GM23338 (cell line): ENCODE data around the gene SLC43A2. TPM values are rescaled to one million over a fixed set of nuclear protein-coding genes. Genes with fewer than 3 reads are reported as not detected.

Source experiments
- ATAC-seq: fragments of 200-7000 bp; cut with Tn5 transposase; 3 replicates; pipeline ENCODE4 v1.9.1; 2020
- DNase-seq: peaks from one replicate; pipeline ENCODE4 v3.0.0-alpha.2; 2015; ENCODE audit warnings: low spot score
- H2AFZ ChIP-seq: fragments of 200-600 bp; sonication (generic); 2 replicates; pipeline ENCODE4 v1.8.0; 2016; ENCODE audit warnings: antibody characterized with exemption, mild to moderate bottlenecking, moderate library complexity
- H3F3A ChIP-seq: fragments of 200-600 bp; sonication (generic); replicated peaks from 2 replicates; pipeline ENCODE4 v1.8.0; 2017; ENCODE audit warnings: antibody characterized with exemption, mixed run types, low read depth
- H3K27ac ChIP-seq: fragments of 200-600 bp; sonication (generic); 2 replicates; pipeline ENCODE4 v1.6.1; 2016; ENCODE audit warnings: low read depth
- H3K27me3 ChIP-seq: fragments of 200-600 bp; sonication (generic); 2 replicates; pipeline ENCODE4 v1.8.0; 2016; ENCODE audit warnings: mild to moderate bottlenecking, mixed run types, moderate library complexity; ENCODE audit not compliant: insufficient read depth
- H3K36me3 ChIP-seq: fragments of 200-600 bp; sonication (generic); 2 replicates; pipeline ENCODE4 v1.8.0; 2016; ENCODE audit warnings: mild to moderate bottlenecking; ENCODE audit not compliant: insufficient read depth
- H3K4me1 ChIP-seq: fragments of 200-600 bp; sonication (generic); 2 replicates; pipeline ENCODE4 v1.8.0; 2016; ENCODE audit warnings: mild to moderate bottlenecking, moderate library complexity; ENCODE audit not compliant: insufficient read depth
- H3K4me2 ChIP-seq: fragments of 200-600 bp; sonication (generic); 2 replicates; pipeline ENCODE4 v1.7.1; 2017; ENCODE audit warnings: mixed run types
- H3K4me3 ChIP-seq: fragments of 200-600 bp; sonication (generic); 2 replicates; pipeline ENCODE4 v1.6.1; 2016; ENCODE audit warnings: mixed run types
- H3K79me2 ChIP-seq: fragments of 200-600 bp; sonication (generic); replicated peaks from 2 replicates; pipeline ENCODE4 v1.8.0; 2017; ENCODE audit warnings: mild to moderate bottlenecking; ENCODE audit not compliant: insufficient read depth
- H3K9me2 ChIP-seq: fragments of 200-600 bp; sonication (generic); 2 replicates; pipeline ENCODE4 v1.8.0; 2017; ENCODE audit not compliant: insufficient read depth
- H4K20me1 ChIP-seq: fragments of 200-600 bp; sonication (generic); replicated peaks from 2 replicates; pipeline ENCODE4 v1.8.0; 2017; ENCODE audit warnings: mild to moderate bottlenecking; ENCODE audit not compliant: insufficient read depth
- H3K27ac Mint-ChIP-seq: 2 replicates; pipeline ENCODE4 v1.8.0; 2020; ENCODE audit warnings: inconsistent platforms, mild to moderate bottlenecking, moderate library complexity, mixed read lengths
- H3K27me3 Mint-ChIP-seq: 3 replicates; pipeline ENCODE4 v1.8.0; 2022; ENCODE audit warnings: low read depth, mild to moderate bottlenecking, moderate library complexity, mixed read lengths, inconsistent platforms; ENCODE audit not compliant: insufficient read depth, poor library complexity
- H3K36me3 Mint-ChIP-seq: 3 replicates; pipeline ENCODE4 v1.8.0; 2021; ENCODE audit warnings: low read depth, mild to moderate bottlenecking, inconsistent platforms, moderate library complexity, mixed read lengths
- H3K4me1 Mint-ChIP-seq: 3 replicates; pipeline ENCODE4 v1.8.0; 2020; ENCODE audit warnings: mild to moderate bottlenecking, inconsistent platforms, mixed read lengths
- H3K4me3 Mint-ChIP-seq: 3 replicates; pipeline ENCODE4 v1.8.0; 2021; ENCODE audit warnings: moderate library complexity, mild to moderate bottlenecking, inconsistent platforms, mixed read lengths
- H3K9me3 Mint-ChIP-seq: 3 replicates; pipeline ENCODE4 v1.8.0; 2020; ENCODE audit warnings: moderate library complexity, mild to moderate bottlenecking, inconsistent platforms, mixed read lengths
- CREB1 ChIP-seq: fragments of 250-450 bp; sonication (Bioruptor Pico); IDR thresholded peaks from 2 replicates; pipeline ENCODE4 v1.5.0; 2020; ENCODE audit warnings: low read depth, mild to moderate bottlenecking, moderate library complexity
- EZH2phosphoT487 ChIP-seq: fragments of 200-600 bp; sonication (generic); IDR thresholded peaks from one replicate; pipeline ENCODE4 v1.8.1; 2018; ENCODE audit warnings: antibody characterized with exemption; ENCODE audit not compliant: unreplicated experiment
- JUNB ChIP-seq: IDR thresholded peaks from one replicate; pipeline ENCODE4 v1.6.1; 2016; ENCODE audit warnings: antibody characterized with exemption; ENCODE audit not compliant: unreplicated experiment
- NANOG ChIP-seq: IDR thresholded peaks from 2 replicates; pipeline ENCODE4 v1.6.1; 2016; ENCODE audit warnings: antibody characterized with exemption, borderline replicate concordance
- POLR2AphosphoS5 ChIP-seq: IDR thresholded peaks from 2 replicates; pipeline ENCODE4 v1.6.1; 2016; ENCODE audit warnings: antibody characterized with exemption, low read depth
- ZNF331 ChIP-seq: fragments of 250-450 bp; sonication (Bioruptor Pico); IDR thresholded peaks from 2 replicates; pipeline ENCODE4 v1.5.0; 2020; ENCODE audit warnings: low read depth, mild to moderate bottlenecking, moderate library complexity
- polyA plus RNA-seq: library from polyadenylated mRNA; unstranded; fragments of >200 nt; fragmentation: Nextera tagmentation; extraction: Ambion mirVana; gene quantifications from 2 replicates; pipeline ENCODE4 v1.2.1, GENCODE V29; 2016
- total RNA-seq: library from RNA; depleted of rRNA; stranded (reverse); fragments of >200 nt; shearing (Covaris generic); gene quantifications from 2 replicates; pipeline ENCODE4 v1.2.3, GENCODE V29; 2014
- TF ChIP-seq, protein P1 (sequence below), 2 experiments: fragments of 200-600 bp in 1 of 2; sonication (generic) in 1 of 2; conservative IDR thresholded peaks; 2 replicates each; pipeline versions ENCODE4 v1.5.1 to v1.6.1; 2016 to 2017; ENCODE audit warnings: antibody characterized with exemption in 2 of 2, low read depth in 2 of 2, mild to moderate bottlenecking in 2 of 2, moderate library complexity in 1 of 2
- TF ChIP-seq, protein P2 (sequence below): IDR thresholded peaks from one replicate; pipeline ENCODE4 v1.6.1; 2018; ENCODE audit warnings: antibody characterized with exemption; ENCODE audit not compliant: unreplicated experiment
- TF ChIP-seq, protein P3 (sequence below): fragments of 250-450 bp; sonication (Bioruptor Pico); IDR thresholded peaks from 2 replicates; pipeline ENCODE4 v1.5.0; 2020; ENCODE audit warnings: mild to moderate bottlenecking, moderate library complexity

SLC43A2 gene
- total and polyA plus RNA-seq, 2 experiments from 2014 or later: 2.2 to 9.8 TPM

DNA sequence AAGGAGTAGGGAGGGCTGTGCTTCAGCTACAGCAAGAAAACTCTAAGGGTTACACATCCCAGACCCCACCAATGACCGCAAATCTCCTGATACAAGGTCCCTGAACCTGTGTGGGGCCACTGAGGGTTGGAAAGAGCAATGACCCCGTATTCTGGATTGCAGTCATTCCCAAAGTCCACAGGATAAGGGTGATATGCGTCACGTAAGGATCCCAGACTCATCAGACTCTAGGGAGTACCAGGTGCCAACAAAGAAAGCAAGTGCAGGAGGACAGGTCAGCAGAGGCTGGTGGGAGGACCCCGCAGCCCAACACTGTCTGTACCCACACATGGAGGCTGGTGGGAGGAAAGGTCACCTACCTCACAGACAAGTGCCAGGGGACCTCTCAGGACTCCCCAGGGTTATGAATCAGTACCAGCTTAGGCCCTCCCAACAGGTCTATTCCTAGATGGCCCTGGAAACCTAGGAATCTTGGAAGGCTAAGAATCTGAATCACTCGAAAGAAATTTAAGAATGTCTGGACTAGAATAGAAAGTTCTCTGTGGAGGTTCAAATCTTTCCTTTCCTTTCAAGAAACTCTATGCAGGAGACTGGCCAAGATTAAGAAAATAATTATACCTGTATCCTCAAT lies 82.2 kb downstream of the SLC43A2 start (continued):
- TF ChIP-seq, protein P1, sequence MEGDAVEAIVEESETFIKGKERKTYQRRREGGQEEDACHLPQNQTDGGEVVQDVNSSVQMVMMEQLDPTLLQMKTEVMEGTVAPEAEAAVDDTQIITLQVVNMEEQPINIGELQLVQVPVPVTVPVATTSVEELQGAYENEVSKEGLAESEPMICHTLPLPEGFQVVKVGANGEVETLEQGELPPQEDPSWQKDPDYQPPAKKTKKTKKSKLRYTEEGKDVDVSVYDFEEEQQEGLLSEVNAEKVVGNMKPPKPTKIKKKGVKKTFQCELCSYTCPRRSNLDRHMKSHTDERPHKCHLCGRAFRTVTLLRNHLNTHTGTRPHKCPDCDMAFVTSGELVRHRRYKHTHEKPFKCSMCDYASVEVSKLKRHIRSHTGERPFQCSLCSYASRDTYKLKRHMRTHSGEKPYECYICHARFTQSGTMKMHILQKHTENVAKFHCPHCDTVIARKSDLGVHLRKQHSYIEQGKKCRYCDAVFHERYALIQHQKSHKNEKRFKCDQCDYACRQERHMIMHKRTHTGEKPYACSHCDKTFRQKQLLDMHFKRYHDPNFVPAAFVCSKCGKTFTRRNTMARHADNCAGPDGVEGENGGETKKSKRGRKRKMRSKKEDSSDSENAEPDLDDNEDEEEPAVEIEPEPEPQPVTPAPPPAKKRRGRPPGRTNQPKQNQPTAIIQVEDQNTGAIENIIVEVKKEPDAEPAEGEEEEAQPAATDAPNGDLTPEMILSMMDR (conservative IDR thresholded peaks at IDR 0.05; ENCODE audit: low read depth in 2 of 2): no peak
- no peak for TF ChIP-seq NANOG
- TF ChIP-seq, protein P2, sequence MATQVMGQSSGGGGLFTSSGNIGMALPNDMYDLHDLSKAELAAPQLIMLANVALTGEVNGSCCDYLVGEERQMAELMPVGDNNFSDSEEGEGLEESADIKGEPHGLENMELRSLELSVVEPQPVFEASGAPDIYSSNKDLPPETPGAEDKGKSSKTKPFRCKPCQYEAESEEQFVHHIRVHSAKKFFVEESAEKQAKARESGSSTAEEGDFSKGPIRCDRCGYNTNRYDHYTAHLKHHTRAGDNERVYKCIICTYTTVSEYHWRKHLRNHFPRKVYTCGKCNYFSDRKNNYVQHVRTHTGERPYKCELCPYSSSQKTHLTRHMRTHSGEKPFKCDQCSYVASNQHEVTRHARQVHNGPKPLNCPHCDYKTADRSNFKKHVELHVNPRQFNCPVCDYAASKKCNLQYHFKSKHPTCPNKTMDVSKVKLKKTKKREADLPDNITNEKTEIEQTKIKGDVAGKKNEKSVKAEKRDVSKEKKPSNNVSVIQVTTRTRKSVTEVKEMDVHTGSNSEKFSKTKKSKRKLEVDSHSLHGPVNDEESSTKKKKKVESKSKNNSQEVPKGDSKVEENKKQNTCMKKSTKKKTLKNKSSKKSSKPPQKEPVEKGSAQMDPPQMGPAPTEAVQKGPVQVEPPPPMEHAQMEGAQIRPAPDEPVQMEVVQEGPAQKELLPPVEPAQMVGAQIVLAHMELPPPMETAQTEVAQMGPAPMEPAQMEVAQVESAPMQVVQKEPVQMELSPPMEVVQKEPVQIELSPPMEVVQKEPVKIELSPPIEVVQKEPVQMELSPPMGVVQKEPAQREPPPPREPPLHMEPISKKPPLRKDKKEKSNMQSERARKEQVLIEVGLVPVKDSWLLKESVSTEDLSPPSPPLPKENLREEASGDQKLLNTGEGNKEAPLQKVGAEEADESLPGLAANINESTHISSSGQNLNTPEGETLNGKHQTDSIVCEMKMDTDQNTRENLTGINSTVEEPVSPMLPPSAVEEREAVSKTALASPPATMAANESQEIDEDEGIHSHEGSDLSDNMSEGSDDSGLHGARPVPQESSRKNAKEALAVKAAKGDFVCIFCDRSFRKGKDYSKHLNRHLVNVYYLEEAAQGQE: no peak
- TF ChIP-seq CREB1: no peak
- no peak for TF ChIP-seq POLR2AphosphoS5
- no peak for TF ChIP-seq EZH2phosphoT487
- no peak for TF ChIP-seq JUNB

DNA sequence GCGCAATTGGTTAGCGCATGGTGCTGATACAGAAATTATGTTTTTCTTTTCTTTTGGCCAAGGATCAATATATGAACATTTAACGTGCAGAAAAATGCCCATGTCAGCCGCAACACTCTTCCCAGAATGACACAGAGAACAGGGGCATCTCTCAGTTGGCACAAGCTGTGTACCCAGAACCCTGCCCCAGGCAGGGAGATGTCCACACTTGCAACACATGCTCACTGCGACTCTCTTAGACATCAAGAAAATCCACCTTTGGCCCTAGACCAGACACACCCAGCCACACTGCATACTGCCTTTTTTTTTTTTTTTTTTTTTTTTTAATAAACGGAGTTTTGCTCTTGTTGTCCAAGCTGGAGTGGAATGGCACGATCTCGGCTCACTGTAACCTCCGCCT lies 83.0 kb downstream of the SLC43A2 start:
- no peak overlapping the region for H3K27ac Mint-ChIP-seq
- TF ChIP-seq EZH2phosphoT487 (no peak), NANOG (no peak), POLR2AphosphoS5 (no peak), ZNF331 (CRISPR knock-in tag) (no peak)
- TF ChIP-seq, protein P2: no peak
- TF ChIP-seq, protein P3, sequence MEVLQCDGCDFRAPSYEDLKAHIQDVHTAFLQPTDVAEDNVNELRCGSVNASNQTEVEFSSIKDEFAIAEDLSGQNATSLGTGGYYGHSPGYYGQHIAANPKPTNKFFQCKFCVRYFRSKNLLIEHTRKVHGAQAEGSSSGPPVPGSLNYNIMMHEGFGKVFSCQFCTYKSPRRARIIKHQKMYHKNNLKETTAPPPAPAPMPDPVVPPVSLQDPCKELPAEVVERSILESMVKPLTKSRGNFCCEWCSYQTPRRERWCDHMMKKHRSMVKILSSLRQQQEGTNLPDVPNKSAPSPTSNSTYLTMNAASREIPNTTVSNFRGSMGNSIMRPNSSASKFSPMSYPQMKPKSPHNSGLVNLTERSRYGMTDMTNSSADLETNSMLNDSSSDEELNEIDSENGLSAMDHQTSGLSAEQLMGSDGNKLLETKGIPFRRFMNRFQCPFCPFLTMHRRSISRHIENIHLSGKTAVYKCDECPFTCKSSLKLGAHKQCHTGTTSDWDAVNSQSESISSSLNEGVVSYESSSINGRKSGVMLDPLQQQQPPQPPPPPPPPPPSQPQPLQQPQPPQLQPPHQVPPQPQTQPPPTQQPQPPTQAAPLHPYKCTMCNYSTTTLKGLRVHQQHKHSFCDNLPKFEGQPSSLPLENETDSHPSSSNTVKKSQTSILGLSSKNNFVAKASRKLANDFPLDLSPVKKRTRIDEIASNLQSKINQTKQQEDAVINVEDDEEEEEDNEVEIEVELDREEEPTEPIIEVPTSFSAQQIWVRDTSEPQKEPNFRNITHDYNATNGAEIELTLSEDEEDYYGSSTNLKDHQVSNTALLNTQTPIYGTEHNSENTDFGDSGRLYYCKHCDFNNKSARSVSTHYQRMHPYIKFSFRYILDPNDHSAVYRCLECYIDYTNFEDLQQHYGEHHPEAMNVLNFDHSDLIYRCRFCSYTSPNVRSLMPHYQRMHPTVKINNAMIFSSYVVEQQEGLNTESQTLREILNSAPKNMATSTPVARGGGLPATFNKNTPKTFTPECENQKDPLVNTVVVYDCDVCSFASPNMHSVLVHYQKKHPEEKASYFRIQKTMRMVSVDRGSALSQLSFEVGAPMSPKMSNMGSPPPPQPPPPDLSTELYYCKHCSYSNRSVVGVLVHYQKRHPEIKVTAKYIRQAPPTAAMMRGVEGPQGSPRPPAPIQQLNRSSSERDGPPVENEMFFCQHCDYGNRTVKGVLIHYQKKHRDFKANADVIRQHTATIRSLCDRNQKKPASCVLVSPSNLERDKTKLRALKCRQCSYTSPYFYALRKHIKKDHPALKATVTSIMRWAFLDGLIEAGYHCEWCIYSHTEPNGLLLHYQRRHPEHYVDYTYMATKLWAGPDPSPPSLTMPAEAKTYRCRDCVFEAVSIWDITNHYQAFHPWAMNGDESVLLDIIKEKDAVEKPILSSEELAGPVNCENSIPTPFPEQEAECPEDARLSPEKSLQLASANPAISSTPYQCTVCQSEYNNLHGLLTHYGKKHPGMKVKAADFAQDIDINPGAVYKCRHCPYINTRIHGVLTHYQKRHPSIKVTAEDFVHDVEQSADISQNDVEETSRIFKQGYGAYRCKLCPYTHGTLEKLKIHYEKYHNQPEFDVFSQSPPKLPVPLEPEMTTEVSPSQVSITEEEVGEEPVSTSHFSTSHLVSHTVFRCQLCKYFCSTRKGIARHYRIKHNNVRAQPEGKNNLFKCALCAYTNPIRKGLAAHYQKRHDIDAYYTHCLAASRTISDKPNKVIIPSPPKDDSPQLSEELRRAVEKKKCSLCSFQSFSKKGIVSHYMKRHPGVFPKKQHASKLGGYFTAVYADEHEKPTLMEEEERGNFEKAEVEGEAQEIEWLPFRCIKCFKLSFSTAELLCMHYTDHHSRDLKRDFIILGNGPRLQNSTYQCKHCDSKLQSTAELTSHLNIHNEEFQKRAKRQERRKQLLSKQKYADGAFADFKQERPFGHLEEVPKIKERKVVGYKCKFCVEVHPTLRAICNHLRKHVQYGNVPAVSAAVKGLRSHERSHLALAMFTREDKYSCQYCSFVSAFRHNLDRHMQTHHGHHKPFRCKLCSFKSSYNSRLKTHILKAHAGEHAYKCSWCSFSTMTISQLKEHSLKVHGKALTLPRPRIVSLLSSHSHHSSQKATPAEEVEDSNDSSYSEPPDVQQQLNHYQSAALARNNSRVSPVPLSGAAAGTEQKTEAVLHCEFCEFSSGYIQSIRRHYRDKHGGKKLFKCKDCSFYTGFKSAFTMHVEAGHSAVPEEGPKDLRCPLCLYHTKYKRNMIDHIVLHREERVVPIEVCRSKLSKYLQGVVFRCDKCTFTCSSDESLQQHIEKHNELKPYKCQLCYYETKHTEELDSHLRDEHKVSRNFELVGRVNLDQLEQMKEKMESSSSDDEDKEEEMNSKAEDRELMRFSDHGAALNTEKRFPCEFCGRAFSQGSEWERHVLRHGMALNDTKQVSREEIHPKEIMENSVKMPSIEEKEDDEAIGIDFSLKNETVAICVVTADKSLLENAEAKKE (CRISPR knock-in tag): no peak

More for the DNA sequence above, 83.0 kb downstream of the SLC43A2 start:
- Histone ChIP-seq H3K79me2 (no peaks in the 10 kb centered on the region), H3K27me3 (no peaks in the 10 kb centered on the region), H3K9me2 (no peaks in the 10 kb centered on the region), H3K4me2 (no peak overlapping the region), H4K20me1 (peaks cover 5% of the 10 kb centered on the region; the same call in 1 of the 2 replicates), H3K4me1 (no peaks in the 10 kb centered on the region), H3K4me3 (no peak overlapping the region), H3K27ac (no peak overlapping the region), H3F3A (no peaks in the 10 kb centered on the region), H2AFZ (no peak overlapping the region), H3K36me3 (peaks cover 20% of the 10 kb centered on the region)
- Mint-ChIP-seq H3K27me3 (no peaks in the 10 kb centered on the region), H3K4me3 (no peak overlapping the region), H3K4me1 (peaks cover 3% of the 10 kb centered on the region; the same call in 2 of the 3 replicates), H3K36me3 (peaks cover 50% of the 10 kb centered on the region), H3K9me3 (no peaks in the 10 kb centered on the region)
- DNase-seq: no peak
- no peak for ATAC-seq
